ENCODE measurements around the gene TSPYL6.
A peak's percentile ranks its signal among the peaks of the same experiment; 100 is the strongest.
"Not testable (repeated sequence)": the region's sequence is repeated elsewhere in the genome, so short reads cannot be mapped to it uniquely, and the experiment has no call there.

TSPYL6 gene

GRCh38 chr2:54256091-54256694 is at the start of gene TSPYL6:
Gene TSPYL6 (minus strand): TSS chr2:54256229. CDS start chr2:54256151, 78 bp downstream.
- Histone ChIP-seq H3K4me3 (ENCODE audit: low read depth, low read length) (no peak within 1 kb of the TSS), H3K9ac (ENCODE audit: low read depth, low read length) (no peak within 1 kb of the TSS), H3K27me3 (ENCODE audit: control insufficient read depth, insufficient read depth, low read length) (no peaks in the 10 kb centered on the region), H3K36me3 (ENCODE audit: control insufficient read depth, insufficient read depth, low read length) (no peaks in the 10 kb centered on the region), H3K4me1 (ENCODE audit: control insufficient read depth, insufficient read depth, low read length) (no peaks in the 10 kb centered on the region), H3K9me3 (ENCODE audit: control insufficient read depth, insufficient read depth, low read length) (no peaks in the 10 kb centered on the region)

GRCh38 chr2:54303631-54304030 is 47.6 kb upstream of the TSPYL6 start:
- Histone ChIP-seq H3K27me3 (ENCODE audit: control insufficient read depth, insufficient read depth, low read length) (no peaks in the 10 kb centered on the region), H3K4me1 (ENCODE audit: control insufficient read depth, insufficient read depth, low read length) (no peaks in the 10 kb centered on the region), H3K9ac (ENCODE audit: low read depth, low read length) (no peak overlapping the region), H3K36me3 (ENCODE audit: control insufficient read depth, insufficient read depth, low read length) (no peaks in the 10 kb centered on the region), H3K9me3 (ENCODE audit: control insufficient read depth, insufficient read depth, low read length) (no peaks in the 10 kb centered on the region), H3K4me3 (ENCODE audit: low read depth, low read length) (no peak overlapping the region)

GRCh38 chr2:54298514-54298913 is 42.5 kb upstream of the TSPYL6 start:
- no peaks in the 10 kb centered on the region for H3K4me1 ChIP-seq (ENCODE audit: control insufficient read depth, insufficient read depth, low read length)
- H3K27me3 ChIP-seq (ENCODE audit: control insufficient read depth, insufficient read depth, low read length), result peaks cover under 1% of the 10 kb centered on the region
- H3K36me3 ChIP-seq (ENCODE audit: control insufficient read depth, insufficient read depth, low read length), result no peaks in the 10 kb centered on the region
- no peaks in the 10 kb centered on the region for H3K9me3 ChIP-seq (ENCODE audit: control insufficient read depth, insufficient read depth, low read length)
- H3K4me3 ChIP-seq (ENCODE audit: low read depth, low read length), result no peak overlapping the region
- H3K9ac ChIP-seq (ENCODE audit: low read depth, low read length), result no peak overlapping the region

GRCh38 chr2:54295911-54296310 is 39.9 kb upstream of the TSPYL6 start:
- no peak overlapping the region for H3K4me3 ChIP-seq (ENCODE audit: low read depth, low read length)
- H3K27me3 ChIP-seq (ENCODE audit: control insufficient read depth, insufficient read depth, low read length), result peaks cover 26% of the 10 kb centered on the region
- H3K36me3 ChIP-seq (ENCODE audit: control insufficient read depth, insufficient read depth, low read length), result no peaks in the 10 kb centered on the region
- no peak overlapping the region for H3K9ac ChIP-seq (ENCODE audit: low read depth, low read length)
- peaks cover 3% of the 10 kb centered on the region for H3K4me1 ChIP-seq (ENCODE audit: control insufficient read depth, insufficient read depth, low read length)
- H3K9me3 ChIP-seq (ENCODE audit: control insufficient read depth, insufficient read depth, low read length), result no peaks in the 10 kb centered on the region

- H3K4me3 ChIP-seq (ENCODE audit: low read depth, low read length); H3K9ac ChIP-seq (ENCODE audit: low read depth, low read length); H3K4me1 ChIP-seq (ENCODE audit: control insufficient read depth, insufficient read depth, low read length); H3K9me3 ChIP-seq (ENCODE audit: control insufficient read depth, insufficient read depth, low read length); H3K36me3 ChIP-seq (ENCODE audit: control insufficient read depth, insufficient read depth, low read length): not testable (repeated sequence)
- H3K27me3 ChIP-seq (ENCODE audit: control insufficient read depth, insufficient read depth, low read length), result peaks cover 38% of the 10 kb centered on the region
These were observed 38.6 kb upstream of the TSPYL6 start for GRCh38 chr2:54294665-54295064.

- peaks cover 68% of the 10 kb centered on the region for H3K27me3 ChIP-seq (ENCODE audit: control insufficient read depth, insufficient read depth, low read length)
- H3K4me1 ChIP-seq (ENCODE audit: control insufficient read depth, insufficient read depth, low read length), result peaks cover 9% of the 10 kb centered on the region
- no peaks in the 10 kb centered on the region for H3K9me3 ChIP-seq (ENCODE audit: control insufficient read depth, insufficient read depth, low read length)
- H3K36me3 ChIP-seq (ENCODE audit: control insufficient read depth, insufficient read depth, low read length), result no peaks in the 10 kb centered on the region
- H3K4me3 ChIP-seq (ENCODE audit: low read depth, low read length), result peak overlapping the region; percentile 31
- H3K9ac ChIP-seq (ENCODE audit: low read depth, low read length), result no peak overlapping the region
These were observed 34.5 kb upstream of the TSPYL6 start for GRCh38 chr2:54290356-54291025.

- no peak overlapping the region for H3K9ac ChIP-seq (ENCODE audit: low read depth, low read length)
- H3K36me3 ChIP-seq (ENCODE audit: control insufficient read depth, insufficient read depth, low read length), result no peaks in the 10 kb centered on the region
- H3K9me3 ChIP-seq (ENCODE audit: control insufficient read depth, insufficient read depth, low read length), result no peaks in the 10 kb centered on the region
- H3K4me3 ChIP-seq (ENCODE audit: low read depth, low read length), result peak overlapping the region; percentile 31
- peaks cover 68% of the 10 kb centered on the region for H3K27me3 ChIP-seq (ENCODE audit: control insufficient read depth, insufficient read depth, low read length)
- peaks cover 9% of the 10 kb centered on the region for H3K4me1 ChIP-seq (ENCODE audit: control insufficient read depth, insufficient read depth, low read length)
These were observed 33.9 kb upstream of the TSPYL6 start for GRCh38 chr2:54289917-54290316.

GRCh38 chr2:54287532-54287931 is 31.5 kb upstream of the TSPYL6 start:
- H3K36me3 ChIP-seq (ENCODE audit: control insufficient read depth, insufficient read depth, low read length), result no peaks in the 10 kb centered on the region
- H3K4me1 ChIP-seq (ENCODE audit: control insufficient read depth, insufficient read depth, low read length), result peaks cover 9% of the 10 kb centered on the region
- H3K27me3 ChIP-seq (ENCODE audit: control insufficient read depth, insufficient read depth, low read length), result peaks cover 58% of the 10 kb centered on the region
- no peaks in the 10 kb centered on the region for H3K9me3 ChIP-seq (ENCODE audit: control insufficient read depth, insufficient read depth, low read length)
- no peak overlapping the region for H3K4me3 ChIP-seq (ENCODE audit: low read depth, low read length)
- no peak overlapping the region for H3K9ac ChIP-seq (ENCODE audit: low read depth, low read length)

GRCh38 chr2:54285451-54285850 is 29.4 kb upstream of the TSPYL6 start:
- no peaks in the 10 kb centered on the region for H3K9me3 ChIP-seq (ENCODE audit: control insufficient read depth, insufficient read depth, low read length)
- H3K4me3 ChIP-seq (ENCODE audit: low read depth, low read length), result no peak overlapping the region
- no peak overlapping the region for H3K9ac ChIP-seq (ENCODE audit: low read depth, low read length)
- H3K4me1 ChIP-seq (ENCODE audit: control insufficient read depth, insufficient read depth, low read length), result peaks cover 2% of the 10 kb centered on the region
- peaks cover 38% of the 10 kb centered on the region for H3K27me3 ChIP-seq (ENCODE audit: control insufficient read depth, insufficient read depth, low read length)
- H3K36me3 ChIP-seq (ENCODE audit: control insufficient read depth, insufficient read depth, low read length), result no peaks in the 10 kb centered on the region

- Histone ChIP-seq H3K27me3 (ENCODE audit: control insufficient read depth, insufficient read depth, low read length) (peaks cover 31% of the 10 kb centered on the region), H3K36me3 (ENCODE audit: control insufficient read depth, insufficient read depth, low read length) (no peaks in the 10 kb centered on the region), H3K9me3 (ENCODE audit: control insufficient read depth, insufficient read depth, low read length) (no peaks in the 10 kb centered on the region), H3K4me3 (ENCODE audit: low read depth, low read length) (no peak overlapping the region), H3K4me1 (ENCODE audit: control insufficient read depth, insufficient read depth, low read length) (peaks cover 2% of the 10 kb centered on the region), H3K9ac (ENCODE audit: low read depth, low read length) (no peak overlapping the region)
These were observed 28.8 kb upstream of the TSPYL6 start for GRCh38 chr2:54284826-54285225.

- no peaks in the 10 kb centered on the region for H3K4me1 ChIP-seq (ENCODE audit: control insufficient read depth, insufficient read depth, low read length)
- no peak overlapping the region for H3K4me3 ChIP-seq (ENCODE audit: low read depth, low read length)
These were observed 23.4 kb upstream of the TSPYL6 start for GRCh38 chr2:54279385-54279784.

GRCh38 chr2:54275541-54275940 is 19.5 kb upstream of the TSPYL6 start:
- Histone ChIP-seq H3K9me3 (ENCODE audit: control insufficient read depth, insufficient read depth, low read length) (no peaks in the 10 kb centered on the region), H3K4me1 (ENCODE audit: control insufficient read depth, insufficient read depth, low read length) (no peaks in the 10 kb centered on the region), H3K27me3 (ENCODE audit: control insufficient read depth, insufficient read depth, low read length) (no peaks in the 10 kb centered on the region), H3K4me3 (ENCODE audit: low read depth, low read length) (no peak overlapping the region), H3K9ac (ENCODE audit: low read depth, low read length) (no peak overlapping the region), H3K36me3 (ENCODE audit: control insufficient read depth, insufficient read depth, low read length) (no peaks in the 10 kb centered on the region)

More at GRCh38 chr2:54279385-54279784, 23.4 kb upstream of the TSPYL6 start:
- Histone ChIP-seq H3K27me3 (ENCODE audit: control insufficient read depth, insufficient read depth, low read length) (no peaks in the 10 kb centered on the region), H3K9ac (ENCODE audit: low read depth, low read length) (no peak overlapping the region), H3K36me3 (ENCODE audit: control insufficient read depth, insufficient read depth, low read length) (no peaks in the 10 kb centered on the region), H3K9me3 (ENCODE audit: control insufficient read depth, insufficient read depth, low read length) (no peaks in the 10 kb centered on the region)
